Glutamatergic neuron (in vitro differentiated cells): ENCODE results near the gene CARMIL1. TPM values are rescaled to one million over a fixed set of nuclear protein-coding genes. Genes with fewer than 3 reads are reported as not detected.

Experiments
- DNase-seq: peaks from one replicate; pipeline ENCODE4 v3.0.0; 2022
- H3K27ac Mint-ChIP-seq: one replicate; pipeline ENCODE4 v1.8.0; 2020; ENCODE audit warnings: mild to moderate bottlenecking, mixed read lengths, inconsistent platforms; ENCODE audit not compliant: unreplicated experiment
- H3K27me3 Mint-ChIP-seq: one replicate; pipeline ENCODE4 v1.8.0; 2020; ENCODE audit warnings: mild to moderate bottlenecking, moderate library complexity, mixed read lengths, inconsistent platforms; ENCODE audit not compliant: unreplicated experiment
- H3K36me3 Mint-ChIP-seq: one replicate; pipeline ENCODE4 v1.8.0; 2020; ENCODE audit warnings: mild to moderate bottlenecking, mixed read lengths, inconsistent platforms; ENCODE audit not compliant: unreplicated experiment
- H3K4me1 Mint-ChIP-seq: one replicate; pipeline ENCODE4 v1.8.0; 2020; ENCODE audit warnings: mild to moderate bottlenecking, low read depth, mixed read lengths, inconsistent platforms; ENCODE audit not compliant: unreplicated experiment
- H3K4me3 Mint-ChIP-seq: one replicate; pipeline ENCODE4 v1.8.0; 2020; ENCODE audit warnings: mild to moderate bottlenecking, mixed read lengths, inconsistent platforms; ENCODE audit not compliant: unreplicated experiment
- H3K9me3 Mint-ChIP-seq: one replicate; pipeline ENCODE4 v1.8.0; 2020; ENCODE audit warnings: mild to moderate bottlenecking, moderate library complexity, mixed read lengths, inconsistent platforms; ENCODE audit not compliant: unreplicated experiment
- total RNA-seq: library from RNA; stranded (reverse); fragmentation: NEBNext Ultra II Directional; extraction: Animal tissue kit (Norgen Biotek cat#: 25700); gene quantifications from one replicate; pipeline ENCODE4 v1.2.1, GENCODE V29; 2021; ENCODE audit not compliant: unreplicated experiment
- TF ChIP-seq, protein P1 (sequence below): fragments of 200-600 bp; sonication (generic); IDR thresholded peaks from one replicate; pipeline ENCODE4 v1.5.0; 2021; ENCODE audit not compliant: partially characterized antibody, unreplicated experiment

The CARMIL1 gene
- total RNA-seq, 1 donor from 2014 or later: 4.8 TPM

GRCh38 chr6:25519856-25520255, 240.7 kb downstream of the CARMIL1 start:
- no peaks in the 10 kb centered on the region for H3K4me1 Mint-ChIP-seq
- TF ChIP-seq, protein P1, sequence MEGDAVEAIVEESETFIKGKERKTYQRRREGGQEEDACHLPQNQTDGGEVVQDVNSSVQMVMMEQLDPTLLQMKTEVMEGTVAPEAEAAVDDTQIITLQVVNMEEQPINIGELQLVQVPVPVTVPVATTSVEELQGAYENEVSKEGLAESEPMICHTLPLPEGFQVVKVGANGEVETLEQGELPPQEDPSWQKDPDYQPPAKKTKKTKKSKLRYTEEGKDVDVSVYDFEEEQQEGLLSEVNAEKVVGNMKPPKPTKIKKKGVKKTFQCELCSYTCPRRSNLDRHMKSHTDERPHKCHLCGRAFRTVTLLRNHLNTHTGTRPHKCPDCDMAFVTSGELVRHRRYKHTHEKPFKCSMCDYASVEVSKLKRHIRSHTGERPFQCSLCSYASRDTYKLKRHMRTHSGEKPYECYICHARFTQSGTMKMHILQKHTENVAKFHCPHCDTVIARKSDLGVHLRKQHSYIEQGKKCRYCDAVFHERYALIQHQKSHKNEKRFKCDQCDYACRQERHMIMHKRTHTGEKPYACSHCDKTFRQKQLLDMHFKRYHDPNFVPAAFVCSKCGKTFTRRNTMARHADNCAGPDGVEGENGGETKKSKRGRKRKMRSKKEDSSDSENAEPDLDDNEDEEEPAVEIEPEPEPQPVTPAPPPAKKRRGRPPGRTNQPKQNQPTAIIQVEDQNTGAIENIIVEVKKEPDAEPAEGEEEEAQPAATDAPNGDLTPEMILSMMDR: no peak
- no peaks in the 10 kb centered on the region for H3K36me3 Mint-ChIP-seq
- H3K9me3 Mint-ChIP-seq: no peaks in the 10 kb centered on the region
- no peaks in the 10 kb centered on the region for H3K27me3 Mint-ChIP-seq
- DNase-seq: no peak
- H3K4me3 Mint-ChIP-seq: no peak overlapping the region
- no peak overlapping the region for H3K27ac Mint-ChIP-seq

GRCh38 chr6:25524542-25524941, 245.4 kb downstream of the CARMIL1 start:
- Mint-ChIP-seq H3K27ac (no peak overlapping the region), H3K4me1 (no peaks in the 10 kb centered on the region), H3K9me3 (no peaks in the 10 kb centered on the region), H3K27me3 (no peaks in the 10 kb centered on the region), H3K4me3 (no peak overlapping the region), H3K36me3 (no peaks in the 10 kb centered on the region)
- TF ChIP-seq, protein P1: no peak
- DNase-seq: no peak

- TF ChIP-seq, protein P1: no peak
- H3K4me3 Mint-ChIP-seq: no peak overlapping the region
- no peak for DNase-seq
- H3K9me3 Mint-ChIP-seq: no peaks in the 10 kb centered on the region
- no peaks in the 10 kb centered on the region for H3K27me3 Mint-ChIP-seq
- H3K4me1 Mint-ChIP-seq: no peaks in the 10 kb centered on the region
- H3K27ac Mint-ChIP-seq: no peak overlapping the region
- H3K36me3 Mint-ChIP-seq: no peaks in the 10 kb centered on the region
Measured at GRCh38 chr6:25525078-25525477, 245.9 kb downstream of the CARMIL1 start.

DNA sequence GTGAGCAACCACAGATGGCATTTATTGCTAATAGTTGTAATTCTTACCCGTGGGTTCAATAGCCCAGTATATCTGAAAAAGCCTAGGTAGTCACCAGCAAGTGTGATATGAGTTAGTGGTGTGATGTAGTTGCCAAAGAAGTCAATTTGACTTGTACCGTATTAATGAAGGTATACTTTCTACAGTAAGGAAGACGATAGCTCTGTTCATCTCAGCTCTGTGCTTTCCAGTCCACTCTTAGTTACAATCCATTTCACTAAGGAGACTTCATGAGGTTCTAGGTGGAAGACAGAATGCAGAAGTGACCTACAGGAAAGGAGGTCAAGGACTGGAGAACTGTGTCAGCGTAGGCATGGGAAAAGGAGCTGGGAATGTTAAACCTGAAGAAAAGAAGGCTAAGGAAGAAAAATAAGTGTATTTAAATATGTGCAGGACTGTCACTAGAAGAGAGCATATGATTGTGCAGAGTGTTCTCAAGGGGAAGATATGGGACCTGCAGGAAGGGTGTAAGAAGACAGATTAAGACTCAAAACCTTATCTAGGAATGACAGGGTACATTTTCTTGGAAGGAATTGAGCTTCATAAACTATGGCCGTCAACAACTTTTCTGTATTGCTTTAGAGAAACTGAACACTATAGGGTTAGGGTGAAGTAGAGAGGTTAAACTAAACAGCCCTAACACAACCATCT, 255.9 kb downstream of the CARMIL1 start:
- no peak for DNase-seq
- TF ChIP-seq, protein P1: no peak
- H3K27ac Mint-ChIP-seq: no peak overlapping the region
- H3K36me3 Mint-ChIP-seq: no peaks in the 10 kb centered on the region
- H3K4me3 Mint-ChIP-seq: no peak overlapping the region
- no peaks in the 10 kb centered on the region for H3K27me3 Mint-ChIP-seq
- H3K4me1 Mint-ChIP-seq: peaks cover 5% of the 10 kb centered on the region
- no peaks in the 10 kb centered on the region for H3K9me3 Mint-ChIP-seq

GRCh38 chr6:25535632-25536225, 256.6 kb downstream of the CARMIL1 start:
- H3K36me3 Mint-ChIP-seq: no peaks in the 10 kb centered on the region
- no peaks in the 10 kb centered on the region for H3K27me3 Mint-ChIP-seq
- DNase-seq: no peak
- no peak overlapping the region for H3K4me3 Mint-ChIP-seq
- TF ChIP-seq, protein P1: no peak
- H3K9me3 Mint-ChIP-seq: no peaks in the 10 kb centered on the region
- H3K4me1 Mint-ChIP-seq: peaks cover 5% of the 10 kb centered on the region
- H3K27ac Mint-ChIP-seq: no peak overlapping the region
